Myocyte (in vitro differentiated cells): ENCODE data around the gene NLRP1. TPM values are rescaled to one million over a fixed set of nuclear protein-coding genes. Genes with fewer than 3 reads are reported as not detected.

Experiments
- DNase-seq: peaks from one replicate; pipeline ENCODE4 v3.0.0-alpha.2; 2012; ENCODE audit warnings: low read depth
- total RNA-seq: library from RNA; depleted of rRNA; stranded (reverse); fragments of >200 nt; gene quantifications from 2 replicates; pipeline ENCODE4 v1.2.3, GENCODE V29; 2014

The NLRP1 gene
- total RNA-seq, 1 donor from 2014 or later, result 31.7 TPM

GRCh38 chr17:5557990-5558389 lies 26.3 kb downstream of the NLRP1 start:
- no peak for DNase-seq

- peak; percentile 15 for DNase-seq
These were observed 26.8 kb downstream of the NLRP1 start for GRCh38 chr17:5557485-5557884.

- DNase-seq, result peak; percentile 50
These were observed 29.1 kb downstream of the NLRP1 start for GRCh38 chr17:5555254-5555653.

GRCh38 chr17:5553479-5553878 lies 30.8 kb downstream of the NLRP1 start:
- DNase-seq, result no peak

- DNase-seq, result no peak
These were observed 31.5 kb downstream of the NLRP1 start for GRCh38 chr17:5552841-5553240.

GRCh38 chr17:5545051-5545987 lies 39.0 kb downstream of the NLRP1 start:
- DNase-seq, result peak; percentile 27

- no peak for DNase-seq
These were observed 40.2 kb downstream of the NLRP1 start for GRCh38 chr17:5544115-5544514.

GRCh38 chr17:5541610-5542202 lies 42.6 kb downstream of the NLRP1 start:
- DNase-seq, result no peak

- DNase-seq, result no peak
These were observed 44.0 kb downstream of the NLRP1 start for GRCh38 chr17:5540321-5540720.

GRCh38 chr17:5539286-5539685 lies 45.0 kb downstream of the NLRP1 start:
- DNase-seq, result no peak

GRCh38 chr17:5536866-5537650 lies 47.3 kb downstream of the NLRP1 start:
- DNase-seq, result peak; percentile 44

GRCh38 chr17:5535436-5535835 lies 48.9 kb downstream of the NLRP1 start:
- no peak for DNase-seq

GRCh38 chr17:5533486-5534315 lies 50.6 kb downstream of the NLRP1 start:
- DNase-seq, result no peak

GRCh38 chr17:5532581-5532980 lies 51.7 kb downstream of the NLRP1 start:
- no peak for DNase-seq

- no peak for DNase-seq
These were observed 53.3 kb downstream of the NLRP1 start for GRCh38 chr17:5531085-5531418.

GRCh38 chr17:5530265-5531084 lies 53.8 kb downstream of the NLRP1 start:
- DNase-seq, result no peak

- peak; percentile 68 for DNase-seq
These were observed 56.6 kb downstream of the NLRP1 start for GRCh38 chr17:5527601-5528250.

GRCh38 chr17:5526821-5527598 lies 57.3 kb downstream of the NLRP1 start:
- peak; percentile 100 for DNase-seq

GRCh38 chr17:5523249-5523648 lies 61.1 kb downstream of the NLRP1 start:
- no peak for DNase-seq
